Measurements from ENCODE around the gene TBC1D4.

Gene TBC1D4

GRCh38 chr13:75264611-75265010, 217.4 kb downstream of the TBC1D4 start:
- no peak for DNase-seq (ENCODE audit: extremely low read depth, low read depth)
- TF ChIP-seq CTCF (IDR thresholded peaks at IDR 0.05; ENCODE audit: low read depth, low read length), result no peak

- TF ChIP-seq CTCF (IDR thresholded peaks at IDR 0.05; ENCODE audit: low read depth, low read length), result no peak
- peak; percentile 15 for DNase-seq (ENCODE audit: extremely low read depth, low read depth)
These were observed 218.1 kb downstream of the TBC1D4 start for GRCh38 chr13:75263741-75264407.

- peak; percentile 69 for TF ChIP-seq CTCF (IDR thresholded peaks at IDR 0.05; ENCODE audit: low read depth, low read length)
- DNase-seq (ENCODE audit: extremely low read depth, low read depth), result peak; percentile 4
These were observed 223.7 kb downstream of the TBC1D4 start for GRCh38 chr13:75258159-75258782.

- DNase-seq (ENCODE audit: extremely low read depth, low read depth), result no peak
- TF ChIP-seq CTCF (IDR thresholded peaks at IDR 0.05; ENCODE audit: low read depth, low read length), result no peak
These were observed 225.0 kb downstream of the TBC1D4 start for GRCh38 chr13:75256922-75257321.

GRCh38 chr13:75255653-75256052, 226.3 kb downstream of the TBC1D4 start:
- no peak for TF ChIP-seq CTCF (IDR thresholded peaks at IDR 0.05; ENCODE audit: low read depth, low read length)
- no peak for DNase-seq (ENCODE audit: extremely low read depth, low read depth)

GRCh38 chr13:75255147-75255546, 226.8 kb downstream of the TBC1D4 start:
- no peak for DNase-seq (ENCODE audit: extremely low read depth, low read depth)
- TF ChIP-seq CTCF (IDR thresholded peaks at IDR 0.05; ENCODE audit: low read depth, low read length), result no peak

- TF ChIP-seq CTCF (IDR thresholded peaks at IDR 0.05; ENCODE audit: low read depth, low read length), result no peak
- no peak for DNase-seq (ENCODE audit: extremely low read depth, low read depth)
These were observed 230.8 kb downstream of the TBC1D4 start for GRCh38 chr13:75251188-75251587.

Data from AG09319 (cell line).